ENCODE measurements around the gene LTBP1.
A peak's percentile ranks its signal among the peaks of the same experiment; 100 is the strongest.

LTBP1 gene

GRCh38 chr2:33335516-33335915, 388.8 kb downstream of the LTBP1 start:
- H3K36me3 Mint-ChIP-seq (ENCODE audit: low read depth), result peaks cover 5% of the 10 kb centered on the region
- TF ChIP-seq CTCF (IDR thresholded peaks at IDR 0.05; ENCODE audit: unreplicated experiment in 3 of 3), result no peak
- H3K27ac Mint-ChIP-seq, result no peak overlapping the region
- H3K9me3 Mint-ChIP-seq, result no peaks in the 10 kb centered on the region
- H3K4me1 Mint-ChIP-seq, result no peaks in the 10 kb centered on the region
- H3K4me3 Mint-ChIP-seq, result no peak overlapping the region
- no peaks in the 10 kb centered on the region for H3K27me3 Mint-ChIP-seq (ENCODE audit: low read depth)

- H3K4me1 Mint-ChIP-seq, result no peaks in the 10 kb centered on the region
- no peaks in the 10 kb centered on the region for H3K9me3 Mint-ChIP-seq
- no peaks in the 10 kb centered on the region for H3K27me3 Mint-ChIP-seq (ENCODE audit: low read depth)
- no peak for TF ChIP-seq CTCF (IDR thresholded peaks at IDR 0.05; ENCODE audit: unreplicated experiment in 3 of 3)
- H3K36me3 Mint-ChIP-seq (ENCODE audit: low read depth), result peaks cover 5% of the 10 kb centered on the region
- H3K4me3 Mint-ChIP-seq, result no peak overlapping the region
- H3K27ac Mint-ChIP-seq, result no peak overlapping the region
Observed at GRCh38 chr2:33336036-33336625, 389.4 kb downstream of the LTBP1 start.

- no peaks in the 10 kb centered on the region for H3K9me3 Mint-ChIP-seq
- H3K27ac Mint-ChIP-seq, result no peak overlapping the region
- TF ChIP-seq CTCF (IDR thresholded peaks at IDR 0.05; ENCODE audit: unreplicated experiment in 3 of 3), result no peak
- no peak overlapping the region for H3K4me3 Mint-ChIP-seq
- H3K36me3 Mint-ChIP-seq (ENCODE audit: low read depth), result peaks cover 5% of the 10 kb centered on the region
- H3K4me1 Mint-ChIP-seq, result no peaks in the 10 kb centered on the region
- no peaks in the 10 kb centered on the region for H3K27me3 Mint-ChIP-seq (ENCODE audit: low read depth)
Observed at GRCh38 chr2:33337385-33337960, 390.7 kb downstream of the LTBP1 start.

- Mint-ChIP-seq H3K27ac (no peak overlapping the region), H3K4me1 (no peaks in the 10 kb centered on the region), H3K36me3 (ENCODE audit: low read depth) (peaks cover 5% of the 10 kb centered on the region), H3K27me3 (ENCODE audit: low read depth) (no peaks in the 10 kb centered on the region), H3K9me3 (no peaks in the 10 kb centered on the region), H3K4me3 (no peak overlapping the region)
- TF ChIP-seq CTCF (IDR thresholded peaks at IDR 0.05; ENCODE audit: unreplicated experiment in 3 of 3), result no peak
Observed at GRCh38 chr2:33337981-33338380, 391.2 kb downstream of the LTBP1 start.

GRCh38 chr2:33339269-33339668, 392.5 kb downstream of the LTBP1 start:
- no peak overlapping the region for H3K4me3 Mint-ChIP-seq
- no peaks in the 10 kb centered on the region for H3K4me1 Mint-ChIP-seq
- H3K27ac Mint-ChIP-seq, result no peak overlapping the region
- no peaks in the 10 kb centered on the region for H3K27me3 Mint-ChIP-seq (ENCODE audit: low read depth)
- no peaks in the 10 kb centered on the region for H3K9me3 Mint-ChIP-seq
- TF ChIP-seq CTCF (IDR thresholded peaks at IDR 0.05; ENCODE audit: unreplicated experiment in 3 of 3), result no peak
- peaks cover 5% of the 10 kb centered on the region for H3K36me3 Mint-ChIP-seq (ENCODE audit: low read depth)

GRCh38 chr2:33340280-33340679, 393.5 kb downstream of the LTBP1 start:
- Mint-ChIP-seq H3K36me3 (ENCODE audit: low read depth) (peaks cover 8% of the 10 kb centered on the region), H3K4me3 (no peak overlapping the region), H3K27me3 (ENCODE audit: low read depth) (no peaks in the 10 kb centered on the region), H3K4me1 (no peaks in the 10 kb centered on the region), H3K9me3 (no peaks in the 10 kb centered on the region), H3K27ac (peak overlapping the region in 1 of 3 experiments; percentile 43)
- TF ChIP-seq CTCF (IDR thresholded peaks at IDR 0.05; ENCODE audit: unreplicated experiment in 3 of 3), result no peak

Data from nephron (organoid).